Neuronal stem cell (in vitro differentiated cells): ENCODE data around the gene C2orf42.
"Not testable (repeated sequence)": the region's sequence is repeated elsewhere in the genome, so short reads cannot be mapped to it uniquely, and the experiment has no call there.

Experiments used
- DNase-seq: peaks from one replicate; pipeline ENCODE4 v3.0.0-alpha.2; 2013; ENCODE audit warnings: low spot score
- H2AFZ ChIP-seq: one replicate; pipeline ENCODE4 v1.6.1; 2013; ENCODE audit warnings: mild to moderate bottlenecking, low read length, inconsistent platforms
- H2AK5ac ChIP-seq: 2 replicates; pipeline ENCODE4 v1.6.1; 2013; ENCODE audit warnings: low read depth, mild to moderate bottlenecking, inconsistent platforms, low read length, moderate library complexity, mixed read lengths
- H2BK120ac ChIP-seq: 2 replicates; pipeline ENCODE4 v1.6.1; 2013; ENCODE audit warnings: low read depth, mild to moderate bottlenecking, inconsistent platforms, low read length, moderate library complexity, mixed read lengths
- H2BK12ac ChIP-seq: one replicate; pipeline ENCODE4 v1.6.1; 2013; ENCODE audit warnings: low read length, inconsistent platforms
- H2BK15ac ChIP-seq: 2 replicates; pipeline ENCODE4 v1.6.1; 2013; ENCODE audit warnings: mild to moderate bottlenecking, low read length, inconsistent platforms, mixed read lengths
- H2BK5ac ChIP-seq: one replicate; pipeline ENCODE4 v1.6.1; 2013; ENCODE audit warnings: inconsistent platforms, mild to moderate bottlenecking, low read length, moderate library complexity
- H3K14ac ChIP-seq: one replicate; pipeline ENCODE4 v1.6.1; 2013; ENCODE audit warnings: low read length, inconsistent platforms
- H3K18ac ChIP-seq: 2 replicates; pipeline ENCODE4 v1.6.1; 2013; ENCODE audit warnings: low read length, inconsistent platforms
- H3K23ac ChIP-seq: 2 replicates; pipeline ENCODE4 v1.6.1; 2013; ENCODE audit warnings: low read depth, mild to moderate bottlenecking, mixed read lengths, low read length, inconsistent platforms; ENCODE audit not compliant: poor library complexity
- H3K27ac ChIP-seq: replicated peaks from 3 replicates; pipeline ENCODE4 v1.5.1; 2013; ENCODE audit warnings: low read length, inconsistent platforms
- H3K27me3 ChIP-seq, 3 experiments: 2 replicates each; pipeline ENCODE4 v1.6.1; 2013; ENCODE audit warnings: low read length in 3 of 3, mild to moderate bottlenecking in 2 of 3, inconsistent platforms in 1 of 3, low read depth in 1 of 3, mixed read lengths in 1 of 3, moderate library complexity in 1 of 3; ENCODE audit not compliant: control insufficient read depth in 3 of 3, insufficient read depth in 3 of 3
- H3K36me3 ChIP-seq, 2 donors: replicated peaks in 1 of 2; 2 replicates each; pipeline ENCODE4 v1.6.1; 2013; ENCODE audit warnings: low read length in 2 of 2; ENCODE audit not compliant: control insufficient read depth in 2 of 2, insufficient read depth in 2 of 2
- H3K4ac ChIP-seq: 2 replicates; pipeline ENCODE4 v1.6.1; 2013; ENCODE audit warnings: inconsistent platforms, mild to moderate bottlenecking, low read length, moderate library complexity
- H3K4me1 ChIP-seq, 2 donors: 1 replicate in 1 of 2; 2 replicates in 1 of 2; pipeline ENCODE4 v1.6.1; 2013; ENCODE audit warnings: low read length in 2 of 2, low read depth in 1 of 2; ENCODE audit not compliant: control insufficient read depth in 2 of 2, insufficient read depth in 1 of 2
- H3K4me2 ChIP-seq: one replicate; pipeline ENCODE4 v1.6.1; 2013; ENCODE audit warnings: mild to moderate bottlenecking, low read length, inconsistent platforms; ENCODE audit not compliant: insufficient read depth, poor library complexity, severe bottlenecking
- H3K4me3 ChIP-seq, 2 donors: 2 replicates each; pipeline ENCODE4 v1.5.1; 2013; ENCODE audit warnings: low read length in 2 of 2, mild to moderate bottlenecking in 2 of 2, inconsistent platforms in 1 of 2, moderate library complexity in 1 of 2
- H3K79me1 ChIP-seq: one replicate; pipeline ENCODE4 v1.6.1; 2013; ENCODE audit warnings: low read depth, mild to moderate bottlenecking, inconsistent platforms, low read length, moderate library complexity
- H3K9ac ChIP-seq: one replicate; pipeline ENCODE4 v1.6.1; 2013; ENCODE audit warnings: mild to moderate bottlenecking, low read depth, low read length, inconsistent platforms; ENCODE audit not compliant: poor library complexity
- H3K9me3 ChIP-seq, 2 donors: replicated peaks in 1 of 2; 2 replicates each; pipeline versions ENCODE3 to v1.6.1; 2013; ENCODE audit warnings: low read length in 2 of 2, mild to moderate bottlenecking in 2 of 2, inconsistent platforms in 1 of 2, low read depth in 1 of 2, mixed read lengths in 1 of 2, moderate library complexity in 1 of 2; ENCODE audit not compliant: control insufficient read depth in 2 of 2, insufficient read depth in 1 of 2
- H4K8ac ChIP-seq: one replicate; pipeline ENCODE4 v1.6.1; 2013; ENCODE audit warnings: low read depth, mild to moderate bottlenecking, inconsistent platforms, low read length, moderate library complexity
- H4K91ac ChIP-seq: one replicate; pipeline ENCODE4 v1.6.1; 2013; ENCODE audit warnings: low read length, low read depth, mild to moderate bottlenecking, inconsistent platforms; ENCODE audit not compliant: poor library complexity
- WGBS, 2 donors: extraction: QIAGEN DNeasy Blood & Tissue Kit; methylation state at CpG; one replicate each; pipeline ENCODE4 v1.1.7; 2013; ENCODE audit warnings: missing lambda C conversion rate in 2 of 2, mixed read lengths in 1 of 2; ENCODE audit not compliant: insufficient read length in 2 of 2, insufficient replicate concordance in 1 of 2; ENCODE audit errors: extremely low coverage in 2 of 2; 5-methylcytosine and 5-hydroxymethylcytosine counted together

The C2orf42 gene

DNA sequence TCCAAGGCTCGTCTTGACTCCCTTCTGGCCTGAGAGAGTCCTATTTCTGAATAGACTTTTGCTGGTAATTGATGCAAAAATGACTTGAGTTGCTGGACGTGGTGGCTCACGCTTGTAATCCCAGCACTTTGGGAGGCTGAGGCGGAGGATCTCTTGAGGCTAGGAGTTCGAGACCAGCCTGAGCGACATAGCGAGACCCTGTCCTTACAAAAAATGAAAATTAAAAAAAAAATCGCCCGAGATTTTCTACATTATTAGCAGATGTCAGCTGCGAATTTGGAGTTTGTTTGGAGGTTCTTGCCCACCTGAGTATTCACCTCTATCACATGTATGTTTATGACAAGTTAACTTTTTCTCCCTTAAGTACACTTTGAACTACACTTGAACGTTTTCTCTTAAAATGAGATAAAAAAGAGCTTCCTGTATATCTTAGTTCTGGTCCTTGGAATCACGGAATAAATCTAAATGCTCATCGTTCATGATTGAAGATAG lies 471 bp upstream of the C2orf42 start:
- peak overlapping the region; percentile 89 for H2AFZ ChIP-seq
- no peak overlapping the region for H3K4ac ChIP-seq
- H3K9me3 ChIP-seq = no peaks in the 10 kb centered on the region
- H2BK120ac ChIP-seq = no peak overlapping the region
- WGBS, 2 donors = no CpG with 5 or more reads among the region's 13 CpGs
- no peak overlapping the region for H3K18ac ChIP-seq
- DNase-seq = no peak
- no peak overlapping the region for H2BK5ac ChIP-seq
- no peak overlapping the region for H2BK15ac ChIP-seq
- H3K27ac ChIP-seq = peak overlapping the region; percentile 44
- H3K4me3 ChIP-seq = peak overlapping the region; percentile 66 to 97
- H2AK5ac ChIP-seq = no peak overlapping the region
- H3K27me3 ChIP-seq = no peaks in the 10 kb centered on the region
- no peaks in the 10 kb centered on the region for H3K4me1 ChIP-seq
- H3K14ac ChIP-seq = no peak overlapping the region
- H3K36me3 ChIP-seq = no peaks in the 10 kb centered on the region
- H3K9ac ChIP-seq = no peak overlapping the region
- no peak overlapping the region for H4K91ac ChIP-seq
- no peak overlapping the region for H4K8ac ChIP-seq
- no peaks in the 10 kb centered on the region for H3K79me1 ChIP-seq
- no peak overlapping the region for H3K23ac ChIP-seq
- no peak overlapping the region for H2BK12ac ChIP-seq
- peak overlapping the region; percentile 63 for H3K4me2 ChIP-seq

DNA sequence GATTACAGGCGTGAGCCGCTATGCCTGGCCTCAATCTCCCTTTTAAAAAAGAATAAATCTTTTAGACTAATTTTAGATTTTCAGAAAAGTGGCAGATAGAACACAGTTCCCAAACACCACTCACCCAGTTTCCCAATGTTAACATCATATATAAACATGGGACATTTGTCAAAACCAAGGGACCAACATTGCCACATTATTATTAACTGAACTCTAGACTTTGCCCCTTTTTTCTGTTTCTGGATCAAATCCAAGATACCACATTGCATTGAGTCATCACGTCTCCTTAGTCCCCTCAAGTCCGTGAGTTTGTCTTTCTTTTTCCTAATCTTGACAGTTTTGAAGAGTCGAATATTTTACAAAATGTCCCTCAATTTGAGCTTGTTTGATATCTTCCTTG lies 2.4 kb downstream of the C2orf42 start:
- no peak overlapping the region for H2BK12ac ChIP-seq
- no peak overlapping the region for H2BK15ac ChIP-seq
- no peak overlapping the region for H4K91ac ChIP-seq
- no peaks in the 10 kb centered on the region for H3K9me3 ChIP-seq
- no peak overlapping the region for H3K4ac ChIP-seq
- H4K8ac ChIP-seq = no peak overlapping the region
- no CpG with 5 or more reads among the region's 5 CpGs for WGBS, 2 donors
- DNase-seq = no peak
- no peaks in the 10 kb centered on the region for H3K4me1 ChIP-seq
- H3K4me2 ChIP-seq = no peak overlapping the region
- H2AK5ac ChIP-seq = no peak overlapping the region
- H3K23ac ChIP-seq = no peak overlapping the region
- no peak overlapping the region for H2BK5ac ChIP-seq
- no peak overlapping the region for H3K27ac ChIP-seq
- no peak overlapping the region for H2AFZ ChIP-seq
- no peaks in the 10 kb centered on the region for H3K27me3 ChIP-seq
- H3K79me1 ChIP-seq = no peaks in the 10 kb centered on the region
- no peak overlapping the region for H3K4me3 ChIP-seq
- H3K9ac ChIP-seq = no peak overlapping the region
- H2BK120ac ChIP-seq = no peak overlapping the region
- no peak overlapping the region for H3K14ac ChIP-seq
- no peaks in the 10 kb centered on the region for H3K36me3 ChIP-seq
- no peak overlapping the region for H3K18ac ChIP-seq

DNA sequence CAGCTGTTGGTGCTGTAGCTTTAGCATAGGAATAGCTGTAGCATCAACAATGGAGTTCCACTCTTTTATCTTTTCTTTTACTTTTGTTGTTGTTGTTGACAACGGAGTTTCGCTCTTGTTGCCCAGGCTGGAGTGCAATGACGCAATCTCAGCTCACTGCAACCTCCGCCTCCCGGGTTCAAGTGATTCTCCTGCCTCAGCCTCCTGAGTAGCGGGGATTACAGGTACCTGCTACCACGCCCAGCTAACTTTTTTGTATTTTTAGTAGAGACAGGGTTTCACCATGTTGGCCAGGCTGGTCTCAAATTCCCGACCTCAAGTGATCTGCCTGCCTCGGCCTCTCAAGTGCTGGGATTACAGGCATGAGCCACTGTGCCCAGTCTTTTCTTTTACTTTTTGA lies 3.6 kb downstream of the C2orf42 start:
- H2BK5ac ChIP-seq, H3K27ac ChIP-seq, H2AFZ ChIP-seq: not testable (repeated sequence)

DNA sequence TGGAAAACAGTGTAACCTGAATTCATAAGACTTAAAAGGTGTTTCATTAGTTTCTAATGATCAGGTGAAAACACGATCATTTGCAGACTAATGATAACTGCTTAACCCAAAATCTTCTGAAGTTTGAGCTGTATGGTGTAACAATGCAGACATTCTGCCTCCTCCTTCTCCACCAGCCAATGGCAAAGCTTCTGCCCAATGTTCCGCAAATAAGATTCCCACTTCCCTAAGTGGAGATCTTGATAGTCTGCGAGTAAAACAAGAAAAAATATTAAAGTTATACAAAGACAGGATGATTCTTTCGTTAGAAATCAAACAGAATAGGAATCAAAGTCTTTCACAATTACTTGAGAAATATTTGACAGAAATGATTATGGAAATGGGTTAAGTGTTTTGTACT lies 8.1 kb downstream of the C2orf42 start:
- Histone ChIP-seq H2AK5ac (no peak overlapping the region), H2BK5ac (no peak overlapping the region), H3K27me3 (no peaks in the 10 kb centered on the region), H4K91ac (no peak overlapping the region), H2BK15ac (no peak overlapping the region), H3K4me1 (no peaks in the 10 kb centered on the region), H3K4me3 (no peak overlapping the region), H3K9ac (no peak overlapping the region), H3K23ac (no peak overlapping the region), H3K36me3 (peaks cover 8 to 43% of the 10 kb centered on the region in 2 donors), H2BK120ac (no peak overlapping the region), H3K9me3 (no peaks in the 10 kb centered on the region), H3K4me2 (no peak overlapping the region), H4K8ac (no peak overlapping the region), H3K27ac (no peak overlapping the region), H3K79me1 (peaks cover 2% of the 10 kb centered on the region), H3K14ac (no peak overlapping the region), H3K4ac (no peak overlapping the region), H2BK12ac (no peak overlapping the region), H2AFZ (no peak overlapping the region), H3K18ac (no peak overlapping the region)
- DNase-seq = no peak
- WGBS, 2 donors = no CpG with 5 or more reads among the region's 4 CpGs

More for the DNA sequence above, 3.6 kb downstream of the C2orf42 start:
- H3K4me2 ChIP-seq, H3K18ac ChIP-seq, H2BK12ac ChIP-seq, H3K14ac ChIP-seq, H3K9me3 ChIP-seq, H2BK120ac ChIP-seq, H3K4ac ChIP-seq, H2BK15ac ChIP-seq, H2AK5ac ChIP-seq, DNase-seq, H4K8ac ChIP-seq, H3K23ac ChIP-seq, H3K4me3 ChIP-seq, H4K91ac ChIP-seq, H3K9ac ChIP-seq, H3K4me1 ChIP-seq, H3K27me3 ChIP-seq, H3K36me3 ChIP-seq, H3K79me1 ChIP-seq: not testable (repeated sequence)
- WGBS, 2 donors = no CpG with 5 or more reads among the region's 9 CpGs
